Astrocyte of the spinal cord (primary cell): ENCODE measurements around the gene GRIA4.
"Not testable (repeated sequence)": the region's sequence is repeated elsewhere in the genome, so short reads cannot be mapped to it uniquely, and the experiment has no call there.

ENCODE experiments used
- DNase-seq: peaks from one replicate; pipeline ENCODE4 v3.0.0; 2011; ENCODE audit warnings: low read depth, low spot score
- H3K4me3 ChIP-seq: 2 replicates; pipeline ENCODE4 v1.5.1; 2011; ENCODE audit warnings: low read depth, mild to moderate bottlenecking, low read length, moderate library complexity
- CTCF ChIP-seq: IDR thresholded peaks from 2 replicates; pipeline ENCODE4 v1.5.1; 2012; ENCODE audit warnings: low read depth, mild to moderate bottlenecking, low read length, inconsistent platforms
- in situ Hi-C: cut with HindIII; loops from 2 replicates; pipeline ENCODE4 v1.10.0; 2017; ENCODE audit warnings: low sequenced_read_pairs

GRIA4 gene

DNA sequence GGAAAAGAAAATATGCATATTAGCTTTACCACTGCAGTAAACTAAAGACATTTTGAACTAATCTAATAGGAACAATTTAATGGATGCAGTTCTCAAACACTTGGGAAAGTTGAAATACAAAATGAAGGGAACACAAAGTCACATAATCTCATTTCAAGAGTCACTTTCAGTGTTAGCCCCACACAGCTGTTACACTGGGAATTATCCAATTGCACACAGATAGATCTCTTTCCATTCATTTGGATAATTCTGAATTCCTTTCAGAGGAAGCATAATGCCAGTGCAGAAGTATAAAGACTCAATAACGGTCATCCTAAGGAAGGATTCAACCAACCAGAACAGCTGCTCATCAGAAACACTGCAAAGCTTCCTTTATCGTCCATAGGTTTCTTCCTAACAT lies 173.3 kb downstream of the GRIA4 start:
- DNase-seq = no peak
- no peak overlapping the region for H3K4me3 ChIP-seq
- in situ Hi-C loops = no loop called here
- no peak for TF ChIP-seq CTCF

- DNase-seq, in situ Hi-C loops, H3K4me3 ChIP-seq: not testable (repeated sequence)
Measured at GRCh38 chr11:105785850-105786249, 176.0 kb downstream of the GRIA4 start.

GRCh38 chr11:105786741-105787140 lies 176.9 kb downstream of the GRIA4 start:
- DNase-seq = no peak
- no peak overlapping the region for H3K4me3 ChIP-seq
- in situ Hi-C loops = no loop called here
- no peak for TF ChIP-seq CTCF

DNA sequence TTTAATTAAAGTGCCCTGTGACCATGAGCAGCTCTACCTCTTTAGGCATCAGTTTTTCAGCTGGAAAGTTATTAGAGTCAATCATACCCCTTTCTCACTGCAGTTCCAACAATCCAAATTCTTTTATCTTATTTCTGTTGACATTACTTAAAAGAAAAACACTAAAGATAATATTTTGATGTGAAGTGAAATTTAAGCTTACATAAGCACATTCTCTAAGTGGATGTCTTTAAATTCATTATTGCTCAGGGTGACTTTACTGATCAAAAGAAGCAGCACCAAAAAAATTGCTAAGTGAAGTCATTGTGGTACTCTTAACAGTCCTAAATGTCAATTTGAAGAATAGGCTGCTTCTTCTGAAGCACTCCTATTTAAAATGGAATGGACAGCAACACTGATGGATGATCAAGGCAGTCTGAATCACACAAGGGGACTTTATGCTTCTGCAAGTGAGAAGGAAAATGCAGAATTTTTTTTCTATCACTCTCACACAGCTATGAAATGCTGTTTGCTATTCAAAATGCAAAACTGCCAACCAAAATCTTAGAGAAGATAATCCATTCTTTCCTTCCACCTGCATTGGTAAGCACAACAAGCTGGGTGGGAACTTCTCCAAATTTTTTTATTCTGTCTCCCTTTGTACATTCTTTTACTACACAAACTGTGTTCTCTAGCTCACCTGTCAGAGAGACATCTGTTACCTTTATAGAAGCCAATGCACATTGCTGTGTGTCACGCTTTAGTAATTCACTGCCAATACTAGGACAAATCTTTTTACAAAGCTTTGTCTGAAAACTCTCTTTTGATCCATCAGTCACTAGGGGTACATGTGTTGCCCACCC lies 179.9 kb downstream of the GRIA4 start:
- in situ Hi-C loops = no loop called here
- DNase-seq = no peak
- H3K4me3 ChIP-seq = no peak overlapping the region
- no peak for TF ChIP-seq CTCF

GRCh38 chr11:105790840-105791239 lies 181.0 kb downstream of the GRIA4 start:
- TF ChIP-seq CTCF = no peak
- H3K4me3 ChIP-seq = no peak overlapping the region
- in situ Hi-C loops = no loop called here
- DNase-seq = no peak

DNA sequence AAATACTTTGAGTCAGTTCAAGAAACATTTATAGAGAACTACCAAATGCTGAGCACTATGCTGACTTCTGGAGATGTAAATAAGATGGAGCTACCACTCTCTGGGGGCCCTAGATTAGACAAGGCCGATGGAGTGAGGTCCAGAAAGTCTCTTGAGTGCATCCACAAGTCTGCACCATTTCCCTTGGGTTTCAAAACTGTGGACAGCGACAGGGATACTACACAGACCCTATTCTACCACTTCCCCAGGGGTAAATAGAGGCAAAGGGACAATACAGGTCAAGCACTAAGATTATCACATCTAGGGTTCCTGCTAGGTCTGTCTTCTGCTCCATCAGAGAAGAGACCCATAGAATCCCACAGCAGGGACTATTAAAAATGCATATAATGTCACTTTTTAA lies 183.2 kb downstream of the GRIA4 start:
- DNase-seq = no peak
- TF ChIP-seq CTCF = no peak
- in situ Hi-C loops = no loop called here
- no peak overlapping the region for H3K4me3 ChIP-seq

DNA sequence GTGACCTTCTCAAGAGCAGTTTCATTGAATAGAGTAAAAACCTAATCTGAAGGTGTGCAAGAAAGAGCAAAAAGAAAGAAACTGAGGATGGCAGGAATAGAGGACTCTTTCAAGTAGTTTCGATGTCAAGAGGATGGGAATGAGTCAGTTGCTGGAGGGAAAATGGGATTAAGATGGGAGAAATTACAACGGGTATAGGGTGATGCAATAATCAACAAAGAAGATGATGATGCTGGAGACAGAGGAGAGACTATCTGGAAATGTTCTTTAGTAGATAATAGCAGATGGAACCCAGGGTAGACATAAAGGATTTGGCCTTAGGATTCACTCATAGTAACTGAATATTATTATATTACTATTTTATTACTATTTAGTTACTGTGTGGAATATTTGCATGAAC lies 189.4 kb downstream of the GRIA4 start:
- in situ Hi-C loops = no loop called here

More for the DNA sequence above, 189.4 kb downstream of the GRIA4 start:
- H3K4me3 ChIP-seq = no peak overlapping the region
- DNase-seq = no peak
- TF ChIP-seq CTCF = no peak
